HepG2 (cell line): Measurements from ENCODE around the gene RAB9A. TPM values are rescaled to one million over a fixed set of nuclear protein-coding genes. Genes with fewer than 3 reads are reported as not detected.

Experiments
- ATAC-seq: fragments of 200-7000 bp; cut with Tn5 transposase; 3 replicates; pipeline ENCODE4 v1.9.1; 2020; ENCODE audit warnings: mild to moderate bottlenecking, moderate library complexity
- BruUV-seq: library from RNA; stranded (reverse); fragments of 400-500 nt; replicated peaks from 2 replicates; lab custom pipeline; 2021; lab: Mats Ljungman, UMichigan
- CTCF ChIA-PET: fragments of 300-600 bp; formaldehyde crosslinking; extraction: SDS; loops from one replicate; lab custom pipeline; 2021; ENCODE audit warnings: low total read pairs, inconsistent platforms, low intra/inter-chr PET ratio; lab: Yijun Ruan, JAX
- POLR2A ChIA-PET: fragments of 350-600 bp; sonication (Branson Sonifier 250); formaldehyde crosslinking; loops from one replicate; lab custom pipeline; 2020; ENCODE audit warnings: antibody characterized with exemption, inconsistent platforms; lab: Yijun Ruan, JAX
- DNase-seq: peaks from one replicate; pipeline ENCODE4 v3.0.0-alpha.2; 2015; ENCODE audit warnings: low spot score
- FAIRE-seq: peaks from 3 replicates; lab custom pipeline; 2011; peaks lifted over from hg19 to GRCh38; lab: Jason Lieb, UNC
- H2AFZ ChIP-seq: one replicate; pipeline ENCODE4 v1.6.1; 2011; ENCODE audit warnings: low read length, inconsistent platforms
- H3K27ac ChIP-seq: fragments of 300-600 bp; 3 replicates; pipeline ENCODE4 v1.8.0; 2011; ENCODE audit warnings: mixed run types, mild to moderate bottlenecking, mixed read lengths, low read length, inconsistent platforms; ENCODE audit not compliant: insufficient read depth; ENCODE audit errors: extremely low read length
- H3K27me3 ChIP-seq, 2 experiments: fragments of 200-600 bp in 1 of 2; 2 replicates in 1 of 2; 3 replicates in 1 of 2; pipeline versions ENCODE4 v1.6.0 to v1.8.0; 2011; ENCODE audit warnings: low read length in 2 of 2, mild to moderate bottlenecking in 2 of 2, moderate library complexity in 2 of 2, inconsistent platforms in 1 of 2; ENCODE audit not compliant: insufficient read depth in 2 of 2, control insufficient read depth in 1 of 2
- H3K36me3 ChIP-seq, 2 experiments: fragments of 200-600 bp in 1 of 2; replicated peaks in 1 of 2; 2 replicates in 1 of 2; 3 replicates in 1 of 2; pipeline versions ENCODE4 v1.5.1 to v1.8.0; 2011; ENCODE audit warnings: low read length in 2 of 2, inconsistent platforms in 1 of 2; ENCODE audit not compliant: insufficient read depth in 2 of 2, control insufficient read depth in 1 of 2
- H3K4me1 ChIP-seq: 2 replicates; pipeline ENCODE4 v1.5.1; 2012; ENCODE audit warnings: low read length, inconsistent platforms; ENCODE audit not compliant: insufficient read depth
- H3K4me2 ChIP-seq: 2 replicates; pipeline ENCODE4 v1.6.0; 2011; ENCODE audit warnings: low read depth, low read length, inconsistent platforms
- H3K4me3 ChIP-seq, 3 experiments: fragments of 200-600 bp in 1 of 3; sonication (generic), shearing (Covaris generic) in 1 of 3; replicated peaks in 1 of 3; 2 replicates each; pipeline ENCODE4 v1.5.1; 2011 to 2016; ENCODE audit warnings: low read length in 3 of 3, inconsistent platforms in 2 of 3, low read depth in 2 of 3, mild to moderate bottlenecking in 2 of 3, control low read depth in 1 of 3, mixed read lengths in 1 of 3; ENCODE audit not compliant: insufficient read depth in 1 of 3
- H3K79me2 ChIP-seq: one replicate; pipeline ENCODE4 v1.6.1; 2011; ENCODE audit warnings: low read length, inconsistent platforms; ENCODE audit not compliant: insufficient read depth
- H3K9ac ChIP-seq: 2 replicates; pipeline ENCODE4 v1.6.0; 2011; ENCODE audit warnings: mild to moderate bottlenecking, low read depth, low read length, inconsistent platforms; ENCODE audit not compliant: insufficient read depth
- H3K9me3 ChIP-seq: 2 replicates; pipeline ENCODE4 v1.5.1; 2012; ENCODE audit warnings: mild to moderate bottlenecking, low read length
- H4K20me1 ChIP-seq: 2 replicates; pipeline ENCODE4 v1.6.0; 2011; ENCODE audit warnings: inconsistent platforms, mild to moderate bottlenecking, low read length, moderate library complexity; ENCODE audit not compliant: insufficient read depth
- AGO1 ChIP-seq: fragments of 200-400 bp; formaldehyde crosslinking; IDR thresholded peaks from 2 replicates; pipeline ENCODE4 v1.6.1; 2017; ENCODE audit warnings: mild to moderate bottlenecking, low read depth, low read length, moderate library complexity; ENCODE audit not compliant: poor library complexity, severe bottlenecking
- KAT8 ChIP-seq: IDR thresholded peaks from 2 replicates; pipeline ENCODE4 v1.6.1; 2016; ENCODE audit warnings: missing genetic modification reagents, missing compliant biosample characterization
- STAG1 ChIP-seq: sonication (generic); formaldehyde crosslinking; IDR thresholded peaks from 2 replicates; pipeline ENCODE4 v1.4.0; 2020; ENCODE audit warnings: missing genetic modification reagents
- TBL1XR1 ChIP-seq: fragments of 150-350 bp; IDR thresholded peaks from 2 replicates; pipeline ENCODE4 v1.6.1; 2014; ENCODE audit warnings: borderline replicate concordance, low read length; ENCODE audit not compliant: partially characterized antibody
- ZFY ChIP-seq: sonication (generic); formaldehyde crosslinking; IDR thresholded peaks from 2 replicates; pipeline ENCODE4 v1.4.0; 2020; ENCODE audit warnings: missing genetic modification reagents
- ZNF501 ChIP-seq: sonication (generic); formaldehyde crosslinking; IDR thresholded peaks from 2 replicates; pipeline ENCODE4 v1.5.1; 2020; ENCODE audit warnings: mild to moderate bottlenecking, moderate library complexity, missing genetic modification reagents
- ZNF513 ChIP-seq: sonication (generic); formaldehyde crosslinking; conservative IDR thresholded peaks from 2 replicates; pipeline ENCODE4 v1.5.0; 2020; ENCODE audit warnings: missing genetic modification reagents
- ZNF567 ChIP-seq: sonication (generic); formaldehyde crosslinking; IDR thresholded peaks from 2 replicates; pipeline ENCODE4 v1.8.1; 2023; ENCODE audit warnings: mild to moderate bottlenecking, missing genetic modification reagents, borderline replicate concordance
- ZSCAN31 ChIP-seq: sonication (generic); formaldehyde crosslinking; IDR thresholded peaks from 2 replicates; pipeline ENCODE4 v1.5.0; 2020; ENCODE audit warnings: low read depth, mild to moderate bottlenecking, missing genetic modification reagents
- WGBS: methylation state at CpG from one replicate; pipeline ENCODE4 v1.1.6; 2017; ENCODE audit warnings: low lambda C conversion rate; 5-methylcytosine and 5-hydroxymethylcytosine counted together
- in situ Hi-C: cut with HindIII; loops from 2 replicates; pipeline ENCODE4 v1.10.0; 2017; ENCODE audit warnings: low pct_unique_long_range_greater_than_20kb; ENCODE audit not compliant: extremely low pct_ligation_motif_present
- intact Hi-C: fragments of 100-400 bp; cut with micrococcal nuclease; formaldehyde crosslinking; loops from one replicate; pipeline ENCODE4 v1.10.0; 2022; ENCODE audit not compliant: unreplicated experiment
- polyA plus RNA-seq, 8 experiments: library from polyadenylated mRNA; depleted of rRNA in 3 of 8; stranded (reverse) in 7 of 8; unstranded in 1 of 8; fragments of >200 nt; fragmentation: Illumina TruSeq in 4 of 8; extraction: Trizol in 4 of 8; gene quantifications; 2 replicates each; pipeline versions ENCODE4 v1.2.1 to v1.2.3, GENCODE V29; 2011 to 2016; ENCODE audit warnings: low read depth in 4 of 8, missing spikeins in 1 of 8, mixed read lengths in 1 of 8; ENCODE audit not compliant: insufficient read depth in 1 of 8
- total RNA-seq, 5 experiments: library from RNA; depleted of rRNA; stranded (reverse); fragments of >200 nt; fragmentation: Illumina TruSeq; extraction: Trizol; gene quantifications; 2 replicates each; pipeline ENCODE4 v1.2.3, GENCODE V29; 2016; ENCODE audit warnings: low read depth in 1 of 5
- TF ChIP-seq, protein P1 (sequence below): sonication (generic); formaldehyde crosslinking; IDR thresholded peaks from 2 replicates; pipeline ENCODE4 v1.9.0; 2021; ENCODE audit warnings: missing genetic modification reagents, borderline replicate concordance

RAB9A gene
- total and polyA plus RNA-seq, 2 of the 13 experiments (the other 11 are each of a cell fraction or from before 2014, with no cell fraction given): 10.5 to 23.1 TPM

GRCh38 chrX:13742397-13743176 lies 53.7 kb downstream of the RAB9A start:
- H3K79me2 ChIP-seq: no peaks in the 10 kb centered on the region
- POLR2A ChIA-PET: interaction anchor here (1.0 kb wide), 1 partner anchor 8 kb away, joined by 4 read pairs; the partner anchor contains the start of genes OFD1 and TRAPPC2
- H4K20me1 ChIP-seq: no peaks in the 10 kb centered on the region
- CTCF ChIA-PET: no interaction called here
- H2AFZ ChIP-seq: no peak overlapping the region
- peaks cover 0 to 7% of the 10 kb centered on the region in 2 experiments; a peak in 1 of 5 replicates for H3K36me3 ChIP-seq
- WGBS: 75% methylated on average over 4 of the region's 13 CpGs
- ATAC-seq (no peak), FAIRE-seq (no peak), DNase-seq (peak; percentile 21)
- H3K4me3 ChIP-seq: no peak overlapping the region
- H3K27me3 ChIP-seq: no peaks in the 10 kb centered on the region
- no peak overlapping the region for H3K4me2 ChIP-seq
- peaks cover 9% of the 10 kb centered on the region; the same call in 1 of the 2 replicates for H3K4me1 ChIP-seq
- BruUV-seq: no TSS peak
- no peaks in the 10 kb centered on the region for H3K9me3 ChIP-seq
- TF ChIP-seq, protein P1, sequence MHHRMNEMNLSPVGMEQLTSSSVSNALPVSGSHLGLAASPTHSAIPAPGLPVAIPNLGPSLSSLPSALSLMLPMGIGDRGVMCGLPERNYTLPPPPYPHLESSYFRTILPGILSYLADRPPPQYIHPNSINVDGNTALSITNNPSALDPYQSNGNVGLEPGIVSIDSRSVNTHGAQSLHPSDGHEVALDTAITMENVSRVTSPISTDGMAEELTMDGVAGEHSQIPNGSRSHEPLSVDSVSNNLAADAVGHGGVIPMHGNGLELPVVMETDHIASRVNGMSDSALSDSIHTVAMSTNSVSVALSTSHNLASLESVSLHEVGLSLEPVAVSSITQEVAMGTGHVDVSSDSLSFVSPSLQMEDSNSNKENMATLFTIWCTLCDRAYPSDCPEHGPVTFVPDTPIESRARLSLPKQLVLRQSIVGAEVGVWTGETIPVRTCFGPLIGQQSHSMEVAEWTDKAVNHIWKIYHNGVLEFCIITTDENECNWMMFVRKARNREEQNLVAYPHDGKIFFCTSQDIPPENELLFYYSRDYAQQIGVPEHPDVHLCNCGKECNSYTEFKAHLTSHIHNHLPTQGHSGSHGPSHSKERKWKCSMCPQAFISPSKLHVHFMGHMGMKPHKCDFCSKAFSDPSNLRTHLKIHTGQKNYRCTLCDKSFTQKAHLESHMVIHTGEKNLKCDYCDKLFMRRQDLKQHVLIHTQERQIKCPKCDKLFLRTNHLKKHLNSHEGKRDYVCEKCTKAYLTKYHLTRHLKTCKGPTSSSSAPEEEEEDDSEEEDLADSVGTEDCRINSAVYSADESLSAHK: no peak
- TF ChIP-seq KAT8 (CRISPR knock-in tag) (no peak), ZNF501 (CRISPR knock-in tag) (no peak)
- H3K9ac ChIP-seq: no peak overlapping the region
- H3K27ac ChIP-seq: no peak overlapping the region
- intact Hi-C loops (no loop called here), in situ Hi-C loops (no loop called here)

GRCh38 chrX:13747836-13748235 lies 58.9 kb downstream of the RAB9A start:
- CTCF ChIA-PET: interaction anchor here (1.6 kb wide), 1 partner anchor 89 kb away, joined by 8 read pairs; no protein-coding TSS in a partner anchor
- no peak overlapping the region for H2AFZ ChIP-seq
- H3K27ac ChIP-seq: no peak overlapping the region
- H3K9ac ChIP-seq: no peak overlapping the region
- FAIRE-seq: peak; percentile 66
- DNase-seq: peak; percentile 21
- ATAC-seq: peak; percentile 65
- H3K4me3 ChIP-seq: no peak overlapping the region
- BruUV-seq: no TSS peak
- intact Hi-C loops: loop anchor here (2.0 kb wide), 1 partner anchor 89 kb away; no protein-coding TSS in a partner anchor
- no peaks in the 10 kb centered on the region for H3K27me3 ChIP-seq
- no peaks in the 10 kb centered on the region for H3K9me3 ChIP-seq
- H4K20me1 ChIP-seq: no peaks in the 10 kb centered on the region
- no peaks in the 10 kb centered on the region for H3K79me2 ChIP-seq
- peaks cover under 1% of the 10 kb centered on the region; the same call in 1 of the 2 replicates for H3K4me1 ChIP-seq
- no CpG with 5 or more reads among the region's 2 CpGs for WGBS
- H3K4me2 ChIP-seq: no peak overlapping the region
- POLR2A ChIA-PET: no interaction called here
- peaks cover 0 to 16% of the 10 kb centered on the region in 2 experiments; a peak in 1 of 5 replicates for H3K36me3 ChIP-seq
- in situ Hi-C loops: no loop called here
- TF ChIP-seq ZNF513: no peak
- peak; percentile 23; the same call in 1 of the 2 replicates for TF ChIP-seq STAG1 (CRISPR knock-in tag)
- no peak for TF ChIP-seq TBL1XR1
- TF ChIP-seq AGO1: no peak
- TF ChIP-seq ZFY: no peak
- no peak for TF ChIP-seq ZNF567 (CRISPR knock-in tag)
- no peak for TF ChIP-seq ZSCAN31 (CRISPR knock-in tag)
